ENCODE measurements around the gene ANKDD1B. TPM values are rescaled to one million over a fixed set of nuclear protein-coding genes. Genes with fewer than 3 reads are reported as not detected.
A peak's percentile ranks its signal among the peaks of the same experiment; 100 is the strongest.

ANKDD1B gene
- total RNA-seq, 3 donors from 2014 or later (not counting 1 experiment from before 2014, with no cell fraction given), result 0.52 to 0.66 (median 0.55) TPM

DNA sequence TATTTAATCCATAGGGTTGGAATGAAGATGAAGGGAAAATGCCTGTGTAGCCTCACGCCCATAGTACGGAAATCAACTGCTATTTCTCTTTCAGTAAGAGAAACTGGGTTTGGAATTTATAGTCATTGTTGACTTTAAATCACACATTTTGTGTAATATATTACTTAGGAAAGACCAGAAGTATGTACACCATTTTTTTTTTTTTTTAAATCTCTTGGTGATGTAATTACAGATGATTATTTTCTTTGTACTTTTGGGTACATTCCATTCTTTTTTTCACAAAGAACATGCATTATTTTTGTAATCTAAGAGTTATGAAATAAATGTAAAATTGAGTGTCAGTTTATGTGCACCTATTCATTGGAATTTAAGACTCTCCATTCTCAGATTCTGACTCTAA lies 60.3 kb downstream of the ANKDD1B start:
- H3K9me3 Mint-ChIP-seq, result no peaks in the 10 kb centered on the region
- H3K4me1 Mint-ChIP-seq, result peaks cover 27 to 34% of the 10 kb centered on the region in 2 donors
- DNase-seq (no peak), ATAC-seq (no peak)
- intact Hi-C loops (cut with micrococcal nuclease), result loop anchor here (10.0 kb wide), 1 partner anchor 157 kb away; the partner anchor contains the start of genes CERT1 and POLK
- TF ChIP-seq, protein P1, sequence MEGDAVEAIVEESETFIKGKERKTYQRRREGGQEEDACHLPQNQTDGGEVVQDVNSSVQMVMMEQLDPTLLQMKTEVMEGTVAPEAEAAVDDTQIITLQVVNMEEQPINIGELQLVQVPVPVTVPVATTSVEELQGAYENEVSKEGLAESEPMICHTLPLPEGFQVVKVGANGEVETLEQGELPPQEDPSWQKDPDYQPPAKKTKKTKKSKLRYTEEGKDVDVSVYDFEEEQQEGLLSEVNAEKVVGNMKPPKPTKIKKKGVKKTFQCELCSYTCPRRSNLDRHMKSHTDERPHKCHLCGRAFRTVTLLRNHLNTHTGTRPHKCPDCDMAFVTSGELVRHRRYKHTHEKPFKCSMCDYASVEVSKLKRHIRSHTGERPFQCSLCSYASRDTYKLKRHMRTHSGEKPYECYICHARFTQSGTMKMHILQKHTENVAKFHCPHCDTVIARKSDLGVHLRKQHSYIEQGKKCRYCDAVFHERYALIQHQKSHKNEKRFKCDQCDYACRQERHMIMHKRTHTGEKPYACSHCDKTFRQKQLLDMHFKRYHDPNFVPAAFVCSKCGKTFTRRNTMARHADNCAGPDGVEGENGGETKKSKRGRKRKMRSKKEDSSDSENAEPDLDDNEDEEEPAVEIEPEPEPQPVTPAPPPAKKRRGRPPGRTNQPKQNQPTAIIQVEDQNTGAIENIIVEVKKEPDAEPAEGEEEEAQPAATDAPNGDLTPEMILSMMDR (IDR thresholded peaks at IDR 0.05), result no peak
- H3K27me3 Mint-ChIP-seq (ENCODE audit: low read depth in 2 of 2), result no peaks in the 10 kb centered on the region
- no peak overlapping the region for H3K27ac ChIP-seq (ENCODE audit: low read length)
- peaks cover 5% of the 10 kb centered on the region for H3K36me3 Mint-ChIP-seq
- H3K4me3 Mint-ChIP-seq, result no peak overlapping the region
- peak overlapping the region in 1 of 2 donors; percentile 16 for H3K27ac Mint-ChIP-seq
- peaks cover 17% of the 10 kb centered on the region for H3K36me3 ChIP-seq (ENCODE audit: control insufficient read depth, insufficient read depth, low read length)
- H3K9me3 ChIP-seq (ENCODE audit: control insufficient read depth, insufficient read depth, low read length), result no peaks in the 10 kb centered on the region
- 79% methylated on average over 2 of the region's 2 CpGs for WGBS (ENCODE audit: insufficient coverage)
- H3K4me1 ChIP-seq (ENCODE audit: control insufficient read depth, insufficient read depth, low read length), result peaks cover 12% of the 10 kb centered on the region
- H3K4me3 ChIP-seq (ENCODE audit: low read length), result no peak overlapping the region
- no peaks in the 10 kb centered on the region for H3K27me3 ChIP-seq (ENCODE audit: control insufficient read depth, insufficient read depth, low read length)

DNA sequence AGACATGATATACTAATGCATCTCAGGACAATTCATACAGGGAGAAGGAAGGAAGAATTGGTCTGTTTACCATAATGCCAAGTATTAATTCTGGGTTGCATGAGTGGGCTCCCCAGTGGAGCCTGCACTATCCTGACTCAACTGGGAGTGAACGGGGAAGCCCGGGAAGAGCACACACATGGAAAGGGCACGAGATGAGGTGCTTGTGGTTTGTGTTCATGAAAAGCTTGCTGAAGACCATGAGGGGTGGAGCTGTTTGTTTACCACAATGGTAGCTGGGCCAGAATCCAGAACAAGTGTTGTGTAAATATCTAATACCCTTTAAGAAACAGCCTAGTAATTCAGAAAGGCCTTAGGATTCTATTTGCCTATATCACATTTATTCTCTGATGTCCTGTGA lies 61.4 kb downstream of the ANKDD1B start:
- H3K27ac Mint-ChIP-seq, result peak overlapping the region; percentile 0 to 68
- no peak for ATAC-seq
- Histone ChIP-seq H3K9me3 (ENCODE audit: control insufficient read depth, insufficient read depth, low read length) (no peaks in the 10 kb centered on the region), H3K27me3 (ENCODE audit: control insufficient read depth, insufficient read depth, low read length) (no peaks in the 10 kb centered on the region), H3K4me3 (ENCODE audit: low read length) (no peak overlapping the region), H3K36me3 (ENCODE audit: control insufficient read depth, insufficient read depth, low read length) (peaks cover 17% of the 10 kb centered on the region), H3K27ac (ENCODE audit: low read length) (no peak overlapping the region), H3K4me1 (ENCODE audit: control insufficient read depth, insufficient read depth, low read length) (peaks cover 12% of the 10 kb centered on the region)
- H3K27me3 Mint-ChIP-seq (ENCODE audit: low read depth in 2 of 2), result no peaks in the 10 kb centered on the region
- H3K36me3 Mint-ChIP-seq, result peaks cover 6% of the 10 kb centered on the region
- no peak for DNase-seq
- H3K4me1 Mint-ChIP-seq, result peaks cover 28 to 34% of the 10 kb centered on the region in 2 donors
- WGBS (ENCODE audit: insufficient coverage), result 66% methylated on average over 3 of the region's 3 CpGs
- H3K9me3 Mint-ChIP-seq, result no peaks in the 10 kb centered on the region
- no peak overlapping the region for H3K4me3 Mint-ChIP-seq
- TF ChIP-seq, protein P1 (IDR thresholded peaks at IDR 0.05), result no peak
- intact Hi-C loops (cut with micrococcal nuclease), result loop anchor here (10.0 kb wide), 1 partner anchor 158 kb away; the partner anchor contains the start of genes CERT1 and POLK

DNA sequence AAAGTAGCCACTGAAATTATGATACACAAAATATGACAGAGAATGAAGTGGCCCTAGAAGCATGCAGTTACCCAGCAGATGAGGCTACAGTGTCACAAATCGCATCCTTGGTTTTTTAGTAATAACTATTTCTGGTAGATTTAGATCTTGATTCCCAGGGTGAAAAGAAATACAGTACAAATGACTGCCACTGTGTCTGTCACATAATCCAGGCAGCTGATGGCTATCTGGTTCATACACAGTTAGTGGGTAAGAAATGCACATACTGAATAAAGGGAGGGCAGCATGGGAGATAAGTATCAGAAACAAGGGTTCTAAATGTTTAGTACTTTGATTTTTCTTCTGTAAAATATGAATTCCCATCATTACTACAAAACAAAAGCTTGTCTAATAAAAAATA lies 64.5 kb downstream of the ANKDD1B start:
- intact Hi-C loops (cut with micrococcal nuclease), result loop anchor here (10.0 kb wide), 1 partner anchor 161 kb away; the partner anchor contains the start of genes CERT1 and POLK
- H3K27ac Mint-ChIP-seq, result peak overlapping the region; percentile 39 to 66

More for the DNA sequence above, 64.5 kb downstream of the ANKDD1B start:
- H3K27me3 ChIP-seq (ENCODE audit: control insufficient read depth, insufficient read depth, low read length), result no peaks in the 10 kb centered on the region
- no peak overlapping the region for H3K4me3 ChIP-seq (ENCODE audit: low read length)
- Mint-ChIP-seq H3K4me1 (peaks cover 18% of the 10 kb centered on the region in 2 donors), H3K36me3 (peaks cover 6% of the 10 kb centered on the region), H3K27me3 (ENCODE audit: low read depth in 2 of 2) (no peaks in the 10 kb centered on the region), H3K9me3 (no peaks in the 10 kb centered on the region), H3K4me3 (no peak overlapping the region)
- peaks cover 17% of the 10 kb centered on the region for H3K36me3 ChIP-seq (ENCODE audit: control insufficient read depth, insufficient read depth, low read length)
- DNase-seq (no peak), ATAC-seq (no peak)
- 100% methylated on average over 1 of the region's 1 CpG for WGBS (ENCODE audit: insufficient coverage)
- TF ChIP-seq, protein P1 (IDR thresholded peaks at IDR 0.05), result no peak
- H3K9me3 ChIP-seq (ENCODE audit: control insufficient read depth, insufficient read depth, low read length), result no peaks in the 10 kb centered on the region
- H3K4me1 ChIP-seq (ENCODE audit: control insufficient read depth, insufficient read depth, low read length), result no peaks in the 10 kb centered on the region
- H3K27ac ChIP-seq (ENCODE audit: low read length), result no peak overlapping the region
